Hepatocyte (in vitro differentiated cells): ENCODE measurements around the gene SNX9.

Source experiments
- EZH2 ChIP-seq: fragments of 200-600 bp; sonication (generic); IDR thresholded peaks from 2 replicates; pipeline ENCODE4 v1.6.1; 2016; ENCODE audit warnings: antibody characterized with exemption, mild to moderate bottlenecking, borderline replicate concordance
- EZH2phosphoT487 ChIP-seq: fragments of 200-600 bp; sonication (generic); IDR thresholded peaks from one replicate; pipeline ENCODE4 v1.6.1; 2018; ENCODE audit warnings: antibody characterized with exemption, mild to moderate bottlenecking, low read depth, moderate library complexity; ENCODE audit not compliant: unreplicated experiment, severe bottlenecking
- TF ChIP-seq, protein P1 (sequence below): fragments of 200-600 bp; sonication (generic); IDR thresholded peaks from 2 replicates; pipeline ENCODE4 v1.5.1; 2016; ENCODE audit warnings: antibody characterized with exemption, mild to moderate bottlenecking; ENCODE audit not compliant: poor library complexity

DNA sequence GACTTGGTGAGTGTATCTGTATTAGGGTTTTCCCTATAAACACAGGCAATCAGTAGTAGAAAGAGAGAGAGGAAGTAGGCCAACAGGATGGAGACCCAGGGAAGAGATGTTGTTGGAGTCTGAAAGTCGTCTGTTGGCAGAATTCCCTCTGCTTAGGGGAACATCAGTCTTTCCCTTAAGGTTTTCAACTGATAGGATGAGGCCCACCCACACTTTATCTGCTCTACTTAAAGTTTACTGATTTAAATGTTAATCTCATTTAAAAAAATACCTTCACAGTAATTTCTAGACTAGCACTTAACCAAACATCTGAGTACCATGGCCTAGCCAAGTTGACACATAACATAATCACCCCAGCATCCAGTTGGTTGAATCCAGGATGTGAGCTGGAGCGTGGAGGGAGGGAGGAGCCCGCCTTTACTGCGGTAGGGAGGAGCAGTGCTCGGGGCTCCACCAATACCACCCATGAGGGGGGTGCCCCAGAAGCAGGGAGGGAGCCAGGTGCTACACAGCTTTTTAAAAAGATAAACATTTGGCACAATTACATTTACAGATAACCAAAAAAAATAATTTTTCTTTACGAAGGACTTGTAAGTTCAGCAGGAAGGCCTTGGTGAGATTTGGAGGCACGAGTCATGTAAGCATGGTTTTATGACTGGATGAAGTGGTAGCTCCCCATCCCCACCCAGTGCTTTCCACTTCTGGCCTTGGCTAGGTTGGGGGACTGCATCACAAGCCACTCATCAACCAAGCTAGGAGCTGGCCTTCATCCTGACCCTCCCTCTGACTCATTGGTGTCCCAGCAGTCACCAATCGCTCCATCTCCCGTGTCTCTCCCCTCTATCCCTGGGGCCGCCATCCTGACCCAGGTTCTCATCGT, 18.4 kb upstream of the SNX9 start:
- TF ChIP-seq, protein P1, sequence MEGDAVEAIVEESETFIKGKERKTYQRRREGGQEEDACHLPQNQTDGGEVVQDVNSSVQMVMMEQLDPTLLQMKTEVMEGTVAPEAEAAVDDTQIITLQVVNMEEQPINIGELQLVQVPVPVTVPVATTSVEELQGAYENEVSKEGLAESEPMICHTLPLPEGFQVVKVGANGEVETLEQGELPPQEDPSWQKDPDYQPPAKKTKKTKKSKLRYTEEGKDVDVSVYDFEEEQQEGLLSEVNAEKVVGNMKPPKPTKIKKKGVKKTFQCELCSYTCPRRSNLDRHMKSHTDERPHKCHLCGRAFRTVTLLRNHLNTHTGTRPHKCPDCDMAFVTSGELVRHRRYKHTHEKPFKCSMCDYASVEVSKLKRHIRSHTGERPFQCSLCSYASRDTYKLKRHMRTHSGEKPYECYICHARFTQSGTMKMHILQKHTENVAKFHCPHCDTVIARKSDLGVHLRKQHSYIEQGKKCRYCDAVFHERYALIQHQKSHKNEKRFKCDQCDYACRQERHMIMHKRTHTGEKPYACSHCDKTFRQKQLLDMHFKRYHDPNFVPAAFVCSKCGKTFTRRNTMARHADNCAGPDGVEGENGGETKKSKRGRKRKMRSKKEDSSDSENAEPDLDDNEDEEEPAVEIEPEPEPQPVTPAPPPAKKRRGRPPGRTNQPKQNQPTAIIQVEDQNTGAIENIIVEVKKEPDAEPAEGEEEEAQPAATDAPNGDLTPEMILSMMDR, result no peak
- TF ChIP-seq EZH2phosphoT487 (no peak), EZH2 (no peak)
